ENCODE data around the gene METTL18. TPM values are rescaled to one million over a fixed set of nuclear protein-coding genes. Genes with fewer than 3 reads are reported as not detected.
"Not testable (repeated sequence)": the region's sequence is repeated elsewhere in the genome, so short reads cannot be mapped to it uniquely, and the experiment has no call there.

Gene METTL18
- 4.0 TPM for total RNA-seq
- long read RNA-seq, transcript METTL18-202 (2 exons, 1,521 nt), result major isoform, 17 of 26 reads
- long read RNA-seq, transcript METTL18-203 (2 exons, 850 nt), result minor isoform, 8 of 26 reads
- long read RNA-seq, partial matches to known transcripts, result 0 of 26 reads
- long read RNA-seq, other reads (novel, unspliced or antisense), result 1 of 26 reads

- DNase-seq (ENCODE audit: low spot score), result peak; percentile 96
These were observed at the start of gene METTL18 for GRCh38 chr1:169794530-169795416. TSS of gene METTL18 (minus strand) at chr1:169794907. CDS start at chr1:169793695, 1,212 bp downstream.

- no peak for DNase-seq (ENCODE audit: low spot score)
These were observed 44.2 kb upstream of the METTL18 start for GRCh38 chr1:169838942-169839341.

DNA sequence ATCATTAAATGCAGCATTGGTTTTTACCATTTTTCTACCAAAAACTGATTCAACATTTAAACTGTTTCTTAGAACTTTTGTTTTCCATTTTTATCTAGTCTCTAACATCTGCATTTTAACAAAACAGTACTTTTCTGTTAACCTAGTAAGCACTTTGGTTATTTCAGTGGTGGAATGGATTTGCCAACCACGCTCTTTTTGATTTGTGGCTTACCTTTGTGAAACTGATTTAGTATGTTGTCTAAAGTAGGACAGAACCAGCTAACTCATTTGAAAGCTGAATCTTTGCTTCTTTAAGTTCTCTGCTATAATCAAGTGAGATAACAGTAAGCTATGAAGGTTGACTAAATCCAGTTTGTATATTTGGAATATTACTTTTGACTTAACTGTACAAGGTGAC lies 41.5 kb upstream of the METTL18 start:
- no peak for DNase-seq (ENCODE audit: low spot score)

DNA sequence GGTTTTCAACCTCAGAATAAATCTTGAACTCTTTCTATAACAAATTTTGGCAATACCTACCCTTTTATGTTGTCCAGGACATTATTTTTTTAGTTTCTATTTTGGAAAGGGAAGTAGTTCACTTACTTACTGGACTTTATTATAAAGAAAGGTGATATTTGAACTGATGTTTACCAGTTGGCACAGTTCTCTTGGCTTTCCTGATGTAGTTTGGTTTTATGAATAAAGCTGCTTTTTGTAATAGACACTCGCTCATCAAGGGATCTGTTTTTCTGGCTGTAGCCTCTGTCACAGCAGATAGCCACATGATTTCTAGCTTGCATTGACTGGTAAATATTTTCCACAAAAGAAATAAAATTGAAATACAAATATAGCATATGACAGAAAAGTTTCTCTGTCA lies 40.9 kb upstream of the METTL18 start:
- no peak for DNase-seq (ENCODE audit: low spot score)

DNA sequence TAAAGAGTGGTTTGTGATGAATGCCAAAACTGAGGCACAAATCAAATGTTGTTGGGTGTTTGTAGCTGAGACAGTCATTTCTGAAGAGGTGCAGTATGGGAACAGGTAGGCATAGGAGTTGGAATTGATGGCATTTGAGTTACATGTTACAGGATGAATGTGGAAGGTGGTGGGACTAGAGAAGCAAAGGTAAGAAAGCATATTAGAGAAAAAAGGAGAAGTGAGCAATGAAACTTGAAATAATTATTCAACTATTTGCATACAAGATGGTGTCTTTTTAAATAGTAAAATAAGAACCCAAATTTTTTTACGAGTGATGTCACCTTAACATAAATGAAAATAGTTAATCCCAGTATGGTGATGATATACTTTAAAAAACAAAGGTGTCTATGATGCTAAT lies 40.2 kb upstream of the METTL18 start:
- no peak for DNase-seq (ENCODE audit: low spot score)

- DNase-seq (ENCODE audit: low spot score), result no peak
These were observed 38.6 kb upstream of the METTL18 start for GRCh38 chr1:169833179-169833901.

GRCh38 chr1:169829671-169830070 lies 35.0 kb upstream of the METTL18 start:
- no peak for DNase-seq (ENCODE audit: low spot score)

GRCh38 chr1:169824153-169824552 lies 29.4 kb upstream of the METTL18 start:
- DNase-seq (ENCODE audit: low spot score), result no peak

DNA sequence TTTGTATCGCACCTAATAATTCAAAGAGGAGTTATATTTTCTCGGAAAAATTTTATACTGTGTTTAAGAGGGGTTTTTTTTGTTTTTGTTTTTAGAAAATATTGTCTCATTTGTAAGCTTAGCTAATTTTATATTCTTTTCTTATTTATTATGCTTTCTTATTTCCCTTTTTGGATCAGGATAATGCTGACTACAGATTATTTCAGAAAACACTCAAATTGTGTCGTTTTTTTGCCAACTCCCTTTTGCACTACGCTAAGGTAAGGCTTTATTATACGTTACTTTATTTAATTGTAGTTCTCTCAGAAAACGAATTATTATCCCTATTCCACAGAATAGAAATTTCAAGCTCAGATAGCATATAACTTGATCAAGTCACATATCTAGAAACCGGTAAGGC lies 26.8 kb upstream of the METTL18 start:
- DNase-seq (ENCODE audit: low spot score), result no peak

- no peak for DNase-seq (ENCODE audit: low spot score)
These were observed 21.9 kb upstream of the METTL18 start for GRCh38 chr1:169816617-169817016.

DNA sequence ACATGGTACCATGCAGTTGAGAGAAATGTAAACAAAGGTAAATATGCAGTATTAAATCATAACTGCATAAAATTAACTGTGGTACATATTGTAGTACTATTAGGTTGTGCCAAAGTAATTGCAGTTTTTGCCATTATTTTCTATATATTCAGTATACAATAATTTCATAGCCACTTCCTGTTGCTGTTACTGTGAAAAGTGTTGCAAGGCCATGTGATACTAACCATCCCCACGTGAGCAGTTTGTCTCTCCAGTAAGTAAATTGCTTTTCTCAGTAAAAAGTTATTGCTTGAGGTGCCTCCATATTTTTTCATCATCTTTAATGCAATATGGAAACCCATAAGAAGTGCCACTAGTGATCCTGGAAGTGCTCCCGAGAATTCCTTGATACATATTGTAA lies 19.6 kb upstream of the METTL18 start:
- DNase-seq (ENCODE audit: low spot score), result no peak

- no peak for DNase-seq (ENCODE audit: low spot score)
These were observed 17.4 kb upstream of the METTL18 start for GRCh38 chr1:169812131-169812530.

DNA sequence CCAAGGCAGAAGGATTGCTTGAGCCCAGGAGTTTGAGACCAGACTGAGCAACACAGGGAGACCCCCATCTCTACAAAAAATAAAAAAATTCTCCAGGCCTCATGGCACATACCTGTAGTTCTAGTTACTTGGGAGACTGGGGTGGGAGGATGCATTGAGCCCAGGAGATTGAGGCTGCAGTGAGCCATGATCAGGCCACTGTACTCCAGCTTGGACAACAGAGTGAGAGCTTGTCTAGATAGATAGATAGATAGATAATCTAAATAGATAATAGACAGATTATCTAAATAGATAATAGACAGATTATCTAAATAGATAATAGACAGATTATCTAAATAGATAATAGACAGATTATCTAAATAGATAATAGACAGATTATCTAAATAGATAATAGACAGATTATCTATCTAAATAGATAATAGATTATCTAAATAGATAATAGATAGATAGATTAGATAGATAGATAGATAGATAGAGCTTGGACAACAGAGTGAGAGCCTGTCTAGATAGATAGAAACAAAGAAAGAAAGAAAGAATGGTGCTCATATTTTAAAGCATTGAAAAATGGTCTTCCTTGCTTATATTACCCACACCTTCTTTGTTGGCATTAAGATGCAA lies 16.8 kb upstream of the METTL18 start:
- not testable (repeated sequence) for DNase-seq (ENCODE audit: low spot score)

GRCh38 chr1:169809370-169810095 lies 14.8 kb upstream of the METTL18 start:
- no peak for DNase-seq (ENCODE audit: low spot score)

DNA sequence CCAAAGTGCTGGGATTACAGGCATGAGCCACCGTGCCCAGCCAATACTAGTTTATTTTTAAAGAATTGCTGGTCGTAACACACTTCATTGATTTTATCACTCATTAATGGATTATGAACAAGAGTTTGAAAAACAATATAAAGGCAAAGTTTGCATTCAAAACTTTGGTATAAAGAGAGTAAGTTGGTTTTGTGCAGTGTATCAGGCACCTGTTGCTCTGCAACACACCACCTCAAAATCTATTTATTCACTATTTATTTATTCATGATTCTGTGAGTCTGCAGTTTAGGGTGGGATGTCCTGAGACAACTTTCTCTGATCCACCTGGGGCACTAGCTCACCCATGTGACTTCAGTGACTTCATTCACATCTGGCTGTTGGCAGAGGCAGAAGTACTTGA lies 10.2 kb upstream of the METTL18 start:
- no peak for DNase-seq (ENCODE audit: low spot score)

DNA sequence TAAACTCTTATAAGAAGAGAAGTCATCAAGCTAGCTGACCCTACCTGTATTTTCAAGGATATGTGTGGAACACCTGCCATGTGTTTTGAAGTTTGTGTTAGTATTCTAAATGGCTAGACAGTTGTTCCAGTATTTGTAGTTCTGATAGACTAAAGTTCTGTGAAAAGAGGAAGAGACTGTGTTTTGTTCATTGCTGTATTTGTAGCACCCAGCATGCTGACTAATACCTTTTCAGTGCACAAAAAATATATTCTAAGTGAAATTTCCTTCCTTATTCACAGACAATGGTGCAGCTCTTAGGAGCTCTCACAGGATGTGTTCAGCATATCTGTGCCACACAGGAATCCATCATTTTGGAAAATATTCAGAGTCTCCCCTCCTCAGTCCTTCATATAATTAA lies 8.2 kb upstream of the METTL18 start:
- no peak for DNase-seq (ENCODE audit: low spot score)

GRCh38 chr1:169797281-169797680 lies 2.6 kb upstream of the METTL18 start:
- DNase-seq (ENCODE audit: low spot score), result no peak

DNA sequence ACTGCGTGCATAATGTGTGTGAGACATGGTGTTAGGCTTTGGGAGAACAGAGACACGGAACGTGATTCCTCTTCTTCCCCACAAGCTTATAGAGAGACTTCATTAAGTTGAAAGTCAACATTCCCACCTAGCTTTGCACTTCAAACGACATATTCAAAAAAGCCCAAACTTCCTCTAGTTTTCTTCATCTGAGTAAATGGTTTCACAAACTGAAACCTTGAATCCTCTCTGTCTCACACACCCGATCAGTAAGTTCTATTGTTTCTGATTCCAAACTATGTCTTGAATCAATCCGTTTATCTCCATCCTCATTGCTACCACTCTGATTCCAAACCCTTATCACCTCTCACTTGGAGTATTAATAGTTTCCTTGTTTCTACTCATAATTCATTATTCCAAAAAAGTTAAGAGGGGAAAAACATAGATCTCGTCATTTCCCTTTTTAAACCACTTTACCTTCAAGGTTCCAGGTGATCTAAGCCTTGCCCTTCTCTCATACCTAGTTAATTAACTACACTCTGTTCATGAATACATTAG lies 1.6 kb upstream of the METTL18 start:
- DNase-seq (ENCODE audit: low spot score), result no peak

DNA sequence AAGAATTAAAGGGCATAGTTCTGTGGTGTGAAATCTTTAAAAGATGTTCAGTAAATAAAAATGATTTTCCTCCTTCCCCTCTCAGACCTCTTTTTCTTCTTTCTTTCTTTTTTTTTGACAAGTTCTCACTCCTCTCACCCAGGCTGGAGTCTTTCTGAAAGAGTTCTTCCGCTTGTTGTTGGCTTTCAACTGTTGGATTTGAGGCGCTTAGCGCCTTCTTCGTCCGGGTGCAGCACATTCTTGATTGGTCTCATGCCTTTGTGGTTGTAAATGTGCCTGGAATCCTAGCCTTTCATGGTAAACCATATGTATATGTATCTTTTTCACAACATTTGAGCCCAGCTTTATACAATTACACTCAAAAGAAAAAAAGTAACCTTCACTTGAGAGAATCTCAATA lies 980 bp upstream of the METTL18 start:
- no peak for DNase-seq (ENCODE audit: low spot score)

DNA sequence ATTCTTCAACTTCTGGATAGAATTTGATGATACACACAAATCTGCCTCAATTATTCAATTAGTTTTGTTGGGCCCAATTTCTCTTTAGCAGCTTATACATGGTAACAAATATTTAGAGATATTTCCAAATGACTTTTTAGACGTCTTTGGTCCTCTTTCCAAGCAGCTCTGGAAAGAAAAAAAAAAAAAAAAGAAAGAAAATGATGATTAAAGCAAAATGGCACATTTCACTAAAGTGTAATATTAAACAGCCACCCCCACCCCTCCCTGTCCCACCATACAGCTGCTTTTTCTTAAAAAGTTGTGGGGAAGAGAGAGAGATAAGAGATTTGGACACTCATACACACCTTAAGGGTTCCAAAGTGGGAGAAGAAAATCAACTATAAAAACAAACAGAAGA lies 977 bp downstream of the METTL18 start:
- no peak for DNase-seq (ENCODE audit: low spot score)

GRCh38 chr1:169788402-169788801 lies 6.3 kb downstream of the METTL18 start:
- no peak for DNase-seq (ENCODE audit: low spot score)

All from mesenteric fat pad (tissue), 1 donor.